ENCODE measurements around the gene SIL1.

- TF ChIP-seq CTCF (IDR thresholded peaks at IDR 0.05; ENCODE audit: low read depth, low read length, poor library complexity, severe bottlenecking) (no peak), EZH2phosphoT487 (IDR thresholded peaks at IDR 0.05; ENCODE audit: borderline replicate concordance, low read length) (no peak)
Observed at GRCh38 chr5:138937392-138938387, 260.5 kb downstream of the SIL1 start.
